OCI-LY7 (cell line): ENCODE measurements around the gene SYT14. TPM values are rescaled to one million over a fixed set of nuclear protein-coding genes. Genes with fewer than 3 reads are reported as not detected.

ENCODE experiments used
- BruUV-seq: library from RNA; stranded (reverse); fragments of 400-500 nt; replicated peaks from 2 replicates; lab custom pipeline; 2021; lab: Mats Ljungman, UMichigan
- CTCF ChIA-PET: fragments of 300-600 bp; sonication (Branson Sonifier 250); formaldehyde crosslinking; loops from one replicate; lab custom pipeline; 2022; ENCODE audit warnings: antibody characterized with exemption; ENCODE audit not compliant: unreplicated experiment; lab: Charles Lee
- POLR2A ChIA-PET: fragments of 300-600 bp; sonication (Branson Sonifier 250); formaldehyde crosslinking; loops from one replicate; lab custom pipeline; 2022; ENCODE audit warnings: antibody characterized with exemption; lab: Charles Lee
- DNase-seq: peaks from one replicate; pipeline ENCODE4 v3.0.0-alpha.2; 2015; ENCODE audit warnings: low spot score
- H2AFZ ChIP-seq: fragments of 200-600 bp; sonication (generic), shearing (Covaris generic); 2 replicates; pipeline ENCODE4 v1.6.1; 2014; ENCODE audit warnings: mild to moderate bottlenecking, antibody characterized with exemption, low read length, moderate library complexity
- H3K27ac ChIP-seq: fragments of 200-600 bp; sonication (generic); 2 replicates; pipeline ENCODE4 v1.5.1; 2014; ENCODE audit warnings: mixed run types, low read depth, mild to moderate bottlenecking, moderate library complexity, low read length, inconsistent platforms; ENCODE audit not compliant: poor library complexity, severe bottlenecking
- H3K36me3 ChIP-seq: fragments of 200-600 bp; sonication (generic); 2 replicates; pipeline ENCODE4 v1.6.1; 2014; ENCODE audit warnings: mild to moderate bottlenecking, antibody characterized with exemption, low read length, moderate library complexity, mixed read lengths; ENCODE audit not compliant: insufficient read depth
- H3K4me1 ChIP-seq: fragments of 200-600 bp; sonication (generic); 2 replicates; pipeline ENCODE4 v1.5.1; 2014; ENCODE audit warnings: mild to moderate bottlenecking, low read length; ENCODE audit not compliant: insufficient read depth, poor library complexity, severe bottlenecking
- H3K4me2 ChIP-seq: fragments of 200-600 bp; sonication (generic); 2 replicates; pipeline ENCODE4 v1.6.1; 2014; ENCODE audit warnings: mild to moderate bottlenecking, low read length
- H3K4me3 ChIP-seq: fragments of 200-600 bp; sonication (generic); 2 replicates; pipeline ENCODE4 v1.5.1; 2014; ENCODE audit warnings: mild to moderate bottlenecking, low read depth, low read length; ENCODE audit not compliant: poor library complexity, severe bottlenecking
- H3K79me2 ChIP-seq: fragments of 200-600 bp; sonication (generic); 2 replicates; pipeline ENCODE4 v1.6.1; 2016; ENCODE audit warnings: low read depth, mild to moderate bottlenecking, low read length, moderate library complexity, mixed read lengths; ENCODE audit not compliant: insufficient read depth
- H3K9me2 ChIP-seq: fragments of 200-600 bp; sonication (generic); 2 replicates; pipeline ENCODE4 v1.6.1; 2016; ENCODE audit warnings: mild to moderate bottlenecking, low read length, mixed read lengths; ENCODE audit not compliant: insufficient read depth
- H3K9me3 ChIP-seq: fragments of 200-600 bp; sonication (generic); 2 replicates; pipeline ENCODE4 v1.6.1; 2014; ENCODE audit warnings: mild to moderate bottlenecking, mixed run types, low read length, mixed read lengths
- H4K20me1 ChIP-seq: fragments of 200-600 bp; sonication (generic); 2 replicates; pipeline ENCODE4 v1.6.1; 2014; ENCODE audit warnings: mild to moderate bottlenecking, antibody characterized with exemption, low read length, moderate library complexity, mixed read lengths; ENCODE audit not compliant: insufficient read depth
- CTCF ChIP-seq: fragments of 200-600 bp; sonication (generic); conservative IDR thresholded peaks from 2 replicates; pipeline ENCODE4 v1.5.1; 2014; ENCODE audit warnings: mild to moderate bottlenecking, antibody characterized with exemption, low read length, moderate library complexity, mixed read lengths
- EZH2phosphoT487 ChIP-seq: fragments of 200-600 bp; sonication (generic); IDR thresholded peaks from 2 replicates; pipeline ENCODE4 v1.6.1; 2018; ENCODE audit warnings: low read depth, borderline replicate concordance, mild to moderate bottlenecking, mixed run types, antibody characterized with exemption, low read length, moderate library complexity, mixed read lengths
- intact Hi-C: fragments of 100-400 bp; cut with micrococcal nuclease; formaldehyde crosslinking; loops from one replicate; pipeline ENCODE4 v1.10.0; 2022; ENCODE audit not compliant: unreplicated experiment
- total RNA-seq, 2 experiments: library from RNA; depleted of rRNA in 1 of 2; stranded (reverse); fragments of >200 nt in 1 of 2; shearing (Covaris generic) in 1 of 2; gene quantifications; 2 replicates each; pipeline ENCODE4 v1.2.3, GENCODE V29; 2014 to 2022

The SYT14 gene
- total RNA-seq, 2 experiments from 2014 or later = not detected

GRCh38 chr1:210117681-210118170 lies 179.7 kb downstream of the SYT14 start:
- no peaks in the 10 kb centered on the region for H4K20me1 ChIP-seq
- H3K4me1 ChIP-seq = no peaks in the 10 kb centered on the region
- H3K4me3 ChIP-seq = no peak overlapping the region
- H3K9me3 ChIP-seq = no peaks in the 10 kb centered on the region
- no peaks in the 10 kb centered on the region for H3K79me2 ChIP-seq
- CTCF ChIA-PET = no interaction called here
- no TSS peak for BruUV-seq
- intact Hi-C loops = no loop called here
- no peak overlapping the region for H2AFZ ChIP-seq
- no peaks in the 10 kb centered on the region for H3K9me2 ChIP-seq
- no peak overlapping the region for H3K27ac ChIP-seq
- DNase-seq = no peak
- no peak for TF ChIP-seq EZH2phosphoT487
- TF ChIP-seq CTCF = no peak
- POLR2A ChIA-PET = no interaction called here
- no peak overlapping the region for H3K4me2 ChIP-seq
- H3K36me3 ChIP-seq = no peaks in the 10 kb centered on the region

- ChIA-PET POLR2A (no interaction called here), CTCF (no interaction called here)
- Histone ChIP-seq H3K36me3 (no peaks in the 10 kb centered on the region), H2AFZ (no peak overlapping the region), H4K20me1 (no peaks in the 10 kb centered on the region), H3K9me3 (no peaks in the 10 kb centered on the region), H3K4me2 (no peak overlapping the region), H3K79me2 (no peaks in the 10 kb centered on the region), H3K4me3 (no peak overlapping the region), H3K4me1 (no peaks in the 10 kb centered on the region), H3K9me2 (no peaks in the 10 kb centered on the region), H3K27ac (no peak overlapping the region)
- intact Hi-C loops = no loop called here
- no peak for DNase-seq
- no TSS peak for BruUV-seq
- no peak for TF ChIP-seq EZH2phosphoT487
- TF ChIP-seq CTCF = no peak
Observed at GRCh38 chr1:210123383-210123782, 185.4 kb downstream of the SYT14 start.

- CTCF ChIA-PET = no interaction called here
- Histone ChIP-seq H3K4me1 (no peaks in the 10 kb centered on the region), H3K4me3 (no peak overlapping the region), H3K9me3 (no peaks in the 10 kb centered on the region), H3K36me3 (no peaks in the 10 kb centered on the region), H3K9me2 (no peaks in the 10 kb centered on the region), H2AFZ (no peak overlapping the region), H3K79me2 (no peaks in the 10 kb centered on the region), H4K20me1 (no peaks in the 10 kb centered on the region), H3K4me2 (no peak overlapping the region), H3K27ac (no peak overlapping the region)
- DNase-seq = no peak
- BruUV-seq = no TSS peak
- intact Hi-C loops = no loop called here
- TF ChIP-seq EZH2phosphoT487 (no peak), CTCF (no peak)
- POLR2A ChIA-PET = interaction anchor here (0.7 kb wide), 1 partner anchor 294 kb away, joined by 4 read pairs; no protein-coding TSS in a partner anchor
Observed at GRCh38 chr1:210123924-210124589, 186.0 kb downstream of the SYT14 start.
